ENCODE measurements around the gene KIRREL3.

DNA sequence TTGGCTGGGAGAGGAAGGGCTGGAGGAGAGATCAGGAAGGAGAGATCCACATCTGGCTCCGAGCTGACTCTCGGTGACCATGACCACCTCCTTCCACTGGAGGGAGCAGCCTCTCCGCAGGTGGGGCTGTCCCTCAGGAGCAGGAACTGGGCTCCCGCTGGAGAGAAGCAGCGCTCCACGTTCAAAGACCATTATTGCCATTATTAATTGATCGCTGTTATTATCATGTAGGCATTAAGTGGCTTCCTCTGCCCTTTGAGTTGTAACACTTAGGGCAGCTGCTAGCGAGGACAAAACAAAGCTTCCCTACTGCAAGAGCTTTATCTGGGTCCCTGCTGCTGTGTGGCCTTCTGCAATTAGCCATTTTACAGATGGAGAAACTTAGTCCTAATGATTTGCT, 393.2 kb downstream of the KIRREL3 start:
- TF ChIP-seq EZH2 (IDR thresholded peaks at IDR 0.05; ENCODE audit: insufficient read depth, poor library complexity, severe bottlenecking) (no peak), EZH2phosphoT487 (IDR thresholded peaks at IDR 0.05; ENCODE audit: insufficient read depth, low read depth) (no peak)
